Osteocyte (in vitro differentiated cells): ENCODE results near the gene CTNNA2. TPM values are rescaled to one million over a fixed set of nuclear protein-coding genes. Genes with fewer than 3 reads are reported as not detected.

Experiments used
- DNase-seq: peaks from one replicate; pipeline ENCODE4 v3.0.0; 2021; ENCODE audit warnings: mixed read lengths; ENCODE audit not compliant: unreplicated experiment; ENCODE audit errors: extremely low spot score
- H3K27ac Mint-ChIP-seq: one replicate; pipeline ENCODE4 v1.8.0; 2021; ENCODE audit warnings: mild to moderate bottlenecking, mixed read lengths; ENCODE audit not compliant: unreplicated experiment
- H3K27me3 Mint-ChIP-seq: one replicate; pipeline ENCODE4 v1.8.0; 2021; ENCODE audit warnings: mixed read lengths; ENCODE audit not compliant: unreplicated experiment
- H3K36me3 Mint-ChIP-seq: one replicate; pipeline ENCODE4 v1.8.0; 2021; ENCODE audit warnings: mixed read lengths; ENCODE audit not compliant: unreplicated experiment
- H3K4me1 Mint-ChIP-seq: one replicate; pipeline ENCODE4 v1.8.0; 2021; ENCODE audit warnings: mixed read lengths; ENCODE audit not compliant: unreplicated experiment
- H3K4me3 Mint-ChIP-seq: one replicate; pipeline ENCODE4 v1.8.0; 2021; ENCODE audit warnings: mild to moderate bottlenecking, moderate library complexity, mixed read lengths; ENCODE audit not compliant: unreplicated experiment
- H3K9me3 Mint-ChIP-seq: one replicate; pipeline ENCODE4 v1.8.0; 2021; ENCODE audit warnings: mixed read lengths; ENCODE audit not compliant: unreplicated experiment
- CTCF ChIP-seq: fragments of 200-600 bp; sonication (generic); IDR thresholded peaks from 2 replicates; pipeline ENCODE4 v1.5.0; 2021; ENCODE audit warnings: antibody characterized with exemption, mild to moderate bottlenecking, moderate library complexity
- total RNA-seq: library from RNA; stranded (reverse); gene quantifications from 2 replicates; pipeline ENCODE4 v1.2.1, GENCODE V29; 2021

CTNNA2 gene
- total RNA-seq, 1 donor from 2014 or later, result not detected

GRCh38 chr2:80323610-80324009 is 810.8 kb downstream of the CTNNA2 start:
- H3K4me3 Mint-ChIP-seq, result no peak overlapping the region
- H3K9me3 Mint-ChIP-seq, result no peaks in the 10 kb centered on the region
- no peaks in the 10 kb centered on the region for H3K4me1 Mint-ChIP-seq
- no peak overlapping the region for H3K27ac Mint-ChIP-seq
- TF ChIP-seq CTCF, result no peak
- no peak for DNase-seq
- H3K27me3 Mint-ChIP-seq, result no peaks in the 10 kb centered on the region
- H3K36me3 Mint-ChIP-seq, result no peaks in the 10 kb centered on the region

GRCh38 chr2:80324525-80324924 is 811.7 kb downstream of the CTNNA2 start:
- Mint-ChIP-seq H3K27ac (no peak overlapping the region), H3K9me3 (no peaks in the 10 kb centered on the region), H3K27me3 (no peaks in the 10 kb centered on the region), H3K4me3 (no peak overlapping the region), H3K4me1 (no peaks in the 10 kb centered on the region), H3K36me3 (no peaks in the 10 kb centered on the region)
- DNase-seq, result no peak
- TF ChIP-seq CTCF, result no peak

- DNase-seq, result no peak
- H3K27me3 Mint-ChIP-seq, result no peaks in the 10 kb centered on the region
- no peaks in the 10 kb centered on the region for H3K36me3 Mint-ChIP-seq
- H3K4me1 Mint-ChIP-seq, result no peaks in the 10 kb centered on the region
- peak; percentile 12 for TF ChIP-seq CTCF
- no peaks in the 10 kb centered on the region for H3K9me3 Mint-ChIP-seq
- no peak overlapping the region for H3K4me3 Mint-ChIP-seq
- H3K27ac Mint-ChIP-seq, result no peak overlapping the region
Observed at GRCh38 chr2:80326214-80326613, 813.4 kb downstream of the CTNNA2 start.

- H3K27ac Mint-ChIP-seq, result no peak overlapping the region
Observed at GRCh38 chr2:80326861-80327260, 814.0 kb downstream of the CTNNA2 start.

GRCh38 chr2:80328159-80328571 is 815.3 kb downstream of the CTNNA2 start:
- H3K4me3 Mint-ChIP-seq, result no peak overlapping the region
- H3K27me3 Mint-ChIP-seq, result no peaks in the 10 kb centered on the region
- no peak for TF ChIP-seq CTCF
- no peak overlapping the region for H3K27ac Mint-ChIP-seq
- DNase-seq, result no peak
- H3K9me3 Mint-ChIP-seq, result peaks cover 2% of the 10 kb centered on the region
- no peaks in the 10 kb centered on the region for H3K4me1 Mint-ChIP-seq
- H3K36me3 Mint-ChIP-seq, result no peaks in the 10 kb centered on the region

More at GRCh38 chr2:80326861-80327260, 814.0 kb downstream of the CTNNA2 start:
- H3K27me3 Mint-ChIP-seq, result no peaks in the 10 kb centered on the region
- H3K4me1 Mint-ChIP-seq, result no peaks in the 10 kb centered on the region
- DNase-seq, result no peak
- no peaks in the 10 kb centered on the region for H3K36me3 Mint-ChIP-seq
- TF ChIP-seq CTCF, result no peak
- no peaks in the 10 kb centered on the region for H3K9me3 Mint-ChIP-seq
- H3K4me3 Mint-ChIP-seq, result no peak overlapping the region
